Measurements from ENCODE around the gene PRTG. TPM values are rescaled to one million over a fixed set of nuclear protein-coding genes. Genes with fewer than 3 reads are reported as not detected.
"Not testable (repeated sequence)": the region's sequence is repeated elsewhere in the genome, so short reads cannot be mapped to it uniquely, and the experiment has no call there.

The PRTG gene
- total RNA-seq, 1 donor from 2014 or later = 574 TPM

DNA sequence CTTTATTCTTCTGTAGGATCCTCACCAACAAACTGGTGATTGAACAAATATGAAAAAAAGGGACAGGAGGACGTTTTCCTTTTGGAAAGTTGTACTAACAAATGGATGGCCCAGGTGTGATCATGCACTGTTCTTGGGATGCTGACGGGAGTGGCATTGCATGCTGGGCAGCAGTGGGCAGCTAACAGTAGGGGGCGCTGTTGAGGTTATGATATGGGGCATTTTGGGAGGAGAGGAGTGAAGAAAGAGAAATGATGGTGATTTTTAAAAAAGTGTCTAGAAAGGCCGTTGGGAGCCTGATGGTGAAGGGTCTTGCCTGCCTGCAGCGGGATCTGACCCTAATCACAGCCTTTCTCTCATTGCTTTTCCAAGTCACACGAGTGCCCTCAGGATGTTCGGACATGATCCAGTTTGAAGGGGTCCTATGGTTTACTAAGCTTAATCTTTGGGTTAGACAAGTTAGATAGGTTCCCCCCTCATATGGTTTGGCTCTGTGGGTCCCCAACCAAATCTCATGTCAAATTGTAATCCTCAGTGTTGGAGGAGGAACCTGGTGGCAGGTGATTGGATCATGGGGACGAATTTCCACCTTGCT lies 46.2 kb upstream of the PRTG start:
- H3K36me3 ChIP-seq = no peaks in the 10 kb centered on the region
- H3K9ac ChIP-seq = no peak overlapping the region
- DNase-seq (ENCODE audit: low spot score) = peak; percentile 19
- H3K4me1 ChIP-seq = peaks cover 31% of the 10 kb centered on the region
- H2AFZ ChIP-seq (replicated peaks) = no peak overlapping the region
- H3K4me2 ChIP-seq = no peak overlapping the region
- TF ChIP-seq EZH2phosphoT487 (IDR thresholded peaks at IDR 0.05) = no peak
- TF ChIP-seq CTCF (IDR thresholded peaks at IDR 0.05) = peak; percentile 56
- Mint-ChIP-seq H3K27ac (peak overlapping the region; percentile 64), H3K36me3 (peaks cover 7% of the 10 kb centered on the region), H3K9me3 (peaks cover 31% of the 10 kb centered on the region), H3K27me3 (ENCODE audit: insufficient read depth, low read depth) (peaks cover 11% of the 10 kb centered on the region), H3K4me1 (peaks cover 30% of the 10 kb centered on the region), H3K4me3 (peak overlapping the region; percentile 69)
- H3K27me3 ChIP-seq = no peaks in the 10 kb centered on the region
- no peaks in the 10 kb centered on the region for H4K20me1 ChIP-seq (ENCODE audit: low read depth)
- H3K9me3 ChIP-seq (ENCODE audit: low read depth) = no peaks in the 10 kb centered on the region
- no peaks in the 10 kb centered on the region for H3K79me2 ChIP-seq (ENCODE audit: low read depth)
- peaks cover 30% of the 10 kb centered on the region for H3F3A ChIP-seq (ENCODE audit: low read depth)
- no peak overlapping the region for H3K27ac ChIP-seq
- no peak overlapping the region for H3K4me3 ChIP-seq

DNA sequence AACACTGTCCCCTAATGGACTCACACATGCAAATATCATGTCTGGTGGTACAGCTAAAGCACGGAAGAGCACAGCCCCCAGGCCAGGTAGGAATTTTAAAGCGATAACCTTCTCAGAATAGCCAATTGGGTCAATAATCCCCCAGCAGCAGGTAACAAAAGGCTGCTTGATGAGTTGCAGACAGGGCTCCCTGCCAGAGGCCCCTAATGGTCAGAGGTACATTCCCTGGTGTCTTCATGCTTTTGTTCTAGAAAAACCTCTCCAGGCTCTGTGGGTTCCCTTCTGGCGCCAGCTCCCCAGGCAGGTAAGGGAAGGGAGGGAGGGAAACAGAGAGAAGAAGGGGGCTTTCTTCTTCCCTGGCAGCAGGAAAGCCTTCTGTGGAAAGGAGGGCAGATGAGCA lies 43.4 kb upstream of the PRTG start:
- Histone ChIP-seq H4K20me1 (ENCODE audit: low read depth) (no peaks in the 10 kb centered on the region), H3K36me3 (no peaks in the 10 kb centered on the region), H3F3A (ENCODE audit: low read depth) (peaks cover 39% of the 10 kb centered on the region), H3K4me2 (peak overlapping the region; percentile 59), H3K27ac (peak overlapping the region; percentile 86), H3K79me2 (ENCODE audit: low read depth) (no peaks in the 10 kb centered on the region), H3K4me3 (no peak overlapping the region), H3K9ac (no peak overlapping the region), H3K9me3 (ENCODE audit: low read depth) (no peaks in the 10 kb centered on the region), H3K4me1 (peaks cover 45% of the 10 kb centered on the region), H3K27me3 (no peaks in the 10 kb centered on the region), H2AFZ (replicated peaks) (no peak overlapping the region)
- H3K9me3 Mint-ChIP-seq = peaks cover 18% of the 10 kb centered on the region
- TF ChIP-seq EZH2 (IDR thresholded peaks at IDR 0.05) (no peak), EZH2phosphoT487 (IDR thresholded peaks at IDR 0.05) (no peak), CTCF (IDR thresholded peaks at IDR 0.05) (no peak)
- H3K27me3 Mint-ChIP-seq (ENCODE audit: insufficient read depth, low read depth) = peaks cover 8% of the 10 kb centered on the region
- peak overlapping the region; percentile 92 for H3K27ac Mint-ChIP-seq
- H3K4me1 Mint-ChIP-seq = peaks cover 50% of the 10 kb centered on the region
- no peak overlapping the region for H3K4me3 Mint-ChIP-seq
- peaks cover 7% of the 10 kb centered on the region for H3K36me3 Mint-ChIP-seq
- peak; percentile 61 for DNase-seq (ENCODE audit: low spot score)

DNA sequence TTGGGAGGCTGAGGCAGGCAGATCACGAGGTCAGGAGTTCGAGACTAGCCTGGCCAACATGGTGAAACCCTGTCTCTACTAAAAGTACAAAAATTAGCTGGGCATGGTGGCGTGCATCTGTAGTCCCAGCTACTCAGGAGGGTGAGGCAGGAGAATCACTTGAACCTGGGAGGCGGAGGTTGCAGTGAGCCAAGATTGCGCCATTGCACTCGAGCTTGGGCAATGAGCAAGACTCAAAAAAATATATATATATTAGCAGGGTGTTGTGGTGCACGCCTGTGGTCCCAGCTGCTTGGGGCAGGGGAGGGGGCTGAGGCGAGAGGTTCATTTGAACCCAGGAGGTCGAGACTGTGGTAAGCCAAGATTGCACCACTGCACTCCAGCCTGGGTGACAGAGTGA lies 42.6 kb upstream of the PRTG start:
- not testable (repeated sequence) for H3K36me3 ChIP-seq; H3K27me3 Mint-ChIP-seq (ENCODE audit: insufficient read depth, low read depth); H3K4me3 Mint-ChIP-seq; H3K4me3 ChIP-seq; H3K36me3 Mint-ChIP-seq; H3K9me3 ChIP-seq (ENCODE audit: low read depth); H2AFZ ChIP-seq (replicated peaks); H4K20me1 ChIP-seq (ENCODE audit: low read depth); H3K9ac ChIP-seq; H3K27ac ChIP-seq; H3K27ac Mint-ChIP-seq; H3K27me3 ChIP-seq; DNase-seq (ENCODE audit: low spot score); H3K79me2 ChIP-seq (ENCODE audit: low read depth)
- Mint-ChIP-seq H3K9me3 (peaks cover 16% of the 10 kb centered on the region), H3K4me1 (peaks cover 50% of the 10 kb centered on the region)
- Histone ChIP-seq H3K4me1 (peaks cover 45% of the 10 kb centered on the region), H3F3A (ENCODE audit: low read depth) (peaks cover 39% of the 10 kb centered on the region), H3K4me2 (peak overlapping the region; percentile 59)

- H3F3A ChIP-seq (ENCODE audit: low read depth) = peaks cover 39% of the 10 kb centered on the region
- H3K9me3 ChIP-seq (ENCODE audit: low read depth) = no peaks in the 10 kb centered on the region
- Mint-ChIP-seq H3K27me3 (ENCODE audit: insufficient read depth, low read depth) (peaks cover 15% of the 10 kb centered on the region), H3K27ac (peak overlapping the region; percentile 59), H3K4me3 (peak overlapping the region; percentile 36), H3K9me3 (peaks cover 18% of the 10 kb centered on the region), H3K4me1 (peaks cover 50% of the 10 kb centered on the region), H3K36me3 (peaks cover 3% of the 10 kb centered on the region)
- H3K4me3 ChIP-seq = no peak overlapping the region
- no peaks in the 10 kb centered on the region for H3K27me3 ChIP-seq
- no peak overlapping the region for H3K4me2 ChIP-seq
- no peaks in the 10 kb centered on the region for H3K36me3 ChIP-seq
- H3K4me1 ChIP-seq = peaks cover 45% of the 10 kb centered on the region
- no peaks in the 10 kb centered on the region for H4K20me1 ChIP-seq (ENCODE audit: low read depth)
- TF ChIP-seq EZH2 (IDR thresholded peaks at IDR 0.05) = no peak
- TF ChIP-seq EZH2phosphoT487 (IDR thresholded peaks at IDR 0.05) = no peak
- no peak for TF ChIP-seq CTCF (IDR thresholded peaks at IDR 0.05)
- no peak overlapping the region for H3K27ac ChIP-seq
- H3K9ac ChIP-seq = no peak overlapping the region
- no peak for DNase-seq (ENCODE audit: low spot score)
- no peaks in the 10 kb centered on the region for H3K79me2 ChIP-seq (ENCODE audit: low read depth)
- H2AFZ ChIP-seq (replicated peaks) = no peak overlapping the region
Measured at GRCh38 chr15:55784286-55784685, 41.3 kb upstream of the PRTG start.
